ENCODE measurements around the gene PDLIM7.
A peak's percentile ranks its signal among the peaks of the same experiment; 100 is the strongest.

PDLIM7 gene

GRCh38 chr5:177472460-177473442 is 24.7 kb downstream of the PDLIM7 start:
- no peak for TF ChIP-seq CTCF (IDR thresholded peaks at IDR 0.05; ENCODE audit: low read length, missing control alignments)
- no peak for DNase-seq (ENCODE audit: low read depth)
- H3K4me3 ChIP-seq (replicated peaks; ENCODE audit: low read depth, low read length), result peak overlapping the region; percentile 77

DNA sequence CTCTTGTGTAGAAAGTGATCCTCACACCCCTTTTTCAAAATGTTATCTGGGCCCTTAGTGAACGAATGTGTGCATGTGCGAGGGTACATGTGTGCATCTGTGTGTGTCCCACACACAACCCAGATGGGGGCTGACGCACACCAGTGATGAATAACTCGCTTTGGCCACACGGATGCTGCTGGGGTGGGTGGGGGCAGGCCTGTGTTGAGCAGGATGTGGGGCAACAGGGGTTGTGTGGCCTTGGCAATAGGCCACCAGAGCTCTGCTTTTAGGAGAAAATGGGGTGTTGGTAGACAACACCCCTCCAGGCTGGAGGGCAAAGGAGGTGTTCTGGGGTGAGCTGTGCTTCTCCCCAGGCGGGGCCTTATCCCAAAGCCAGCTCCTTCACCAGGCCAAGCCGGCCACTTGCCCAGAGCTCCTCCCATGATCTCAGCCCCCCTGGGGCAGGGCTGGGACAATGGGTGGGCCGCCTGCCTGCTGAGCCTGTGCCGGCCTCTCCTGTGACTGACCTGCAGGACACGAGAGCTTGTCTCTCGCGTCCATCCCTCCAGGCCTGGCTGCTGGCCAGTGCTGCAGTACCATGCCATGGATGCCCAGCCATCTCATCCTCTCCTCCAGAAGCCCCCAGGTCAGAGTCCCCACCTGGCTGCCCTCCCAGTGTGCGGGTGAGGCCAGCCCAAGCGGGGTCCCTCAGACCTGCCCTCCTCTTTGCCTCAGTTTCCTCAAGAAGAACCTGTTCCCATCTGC is 25.6 kb downstream of the PDLIM7 start:
- peak; percentile 57 for DNase-seq (ENCODE audit: low read depth)
- H3K4me3 ChIP-seq (replicated peaks; ENCODE audit: low read depth, low read length), result peak overlapping the region; percentile 77
- no peak for TF ChIP-seq CTCF (IDR thresholded peaks at IDR 0.05; ENCODE audit: low read length, missing control alignments)

DNA sequence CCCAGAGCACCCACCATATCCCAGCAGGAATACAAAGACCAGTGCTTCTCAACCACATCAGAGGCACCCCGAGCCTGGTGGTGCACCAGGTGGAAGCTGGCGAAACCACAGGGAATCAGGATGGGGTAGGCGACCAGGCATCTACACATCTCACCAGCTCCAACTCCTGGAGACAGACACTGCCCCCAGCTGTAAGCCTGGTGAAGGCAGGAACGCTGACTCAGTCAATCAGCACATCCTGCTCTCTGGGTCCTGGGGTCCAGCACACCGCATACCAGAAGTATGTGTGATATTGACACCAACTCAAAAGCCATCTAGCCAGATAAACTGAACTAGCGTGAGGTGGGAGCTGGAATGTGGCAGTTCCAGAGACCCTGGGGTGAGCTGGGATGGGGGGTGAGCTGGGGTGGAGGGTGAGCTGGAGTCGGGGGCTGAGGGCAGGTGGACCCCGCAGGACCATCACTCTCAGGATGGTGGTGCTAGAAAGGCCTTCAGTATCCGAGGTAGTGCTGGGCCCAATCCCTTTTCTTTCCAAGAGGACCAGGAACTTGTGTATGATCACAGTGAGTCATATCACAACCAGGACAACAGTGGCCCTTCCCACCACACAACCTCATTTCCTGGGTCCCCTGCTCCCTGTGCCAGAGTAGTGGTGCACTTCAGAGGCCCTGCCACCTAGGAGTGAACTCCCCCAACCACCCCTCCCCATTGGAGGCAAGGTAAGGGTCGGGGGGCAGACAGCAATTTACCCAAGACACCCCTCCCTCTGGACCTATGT is 26.5 kb downstream of the PDLIM7 start:
- TF ChIP-seq CTCF (IDR thresholded peaks at IDR 0.05; ENCODE audit: low read length, missing control alignments), result no peak
- DNase-seq (ENCODE audit: low read depth), result no peak
- H3K4me3 ChIP-seq (replicated peaks; ENCODE audit: low read depth, low read length), result peak overlapping the region; percentile 77

DNA sequence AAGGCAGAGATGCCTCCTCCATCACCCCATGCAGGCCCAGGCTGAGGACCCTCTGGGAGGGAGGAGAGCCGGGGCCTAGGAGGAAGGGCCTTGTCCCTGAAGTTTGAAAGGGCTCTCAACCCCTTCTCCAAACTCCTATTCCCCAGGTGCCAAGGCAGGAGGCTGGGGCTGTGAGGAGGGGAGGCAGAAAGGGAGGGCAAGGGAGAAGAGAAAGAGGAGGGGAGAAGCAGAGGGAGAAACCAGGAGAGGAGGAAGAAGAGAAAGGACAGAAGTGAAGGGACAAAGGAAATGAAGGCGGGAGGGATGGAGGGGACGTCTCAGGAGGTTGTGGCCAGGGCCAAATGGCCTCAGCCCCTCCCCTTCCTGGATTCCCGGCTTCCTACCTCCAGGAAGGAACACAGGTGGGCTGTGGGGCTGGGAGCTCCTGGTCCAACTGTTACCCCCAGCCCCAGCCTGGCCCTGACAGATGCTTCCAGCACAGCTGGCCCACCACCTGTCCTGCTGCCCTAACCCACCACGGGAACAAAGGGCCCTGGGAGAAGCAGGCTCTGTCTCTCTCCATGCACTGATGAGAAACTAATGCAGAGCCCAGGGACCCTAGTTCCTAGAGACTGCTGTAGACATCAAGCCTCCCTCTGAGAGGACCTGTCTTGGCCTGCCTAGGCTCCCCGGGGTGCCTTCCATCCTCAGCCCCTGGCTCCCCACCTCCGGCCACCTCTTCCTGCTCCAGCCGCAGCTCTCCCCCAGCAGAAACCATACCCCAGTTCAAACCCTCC is 27.5 kb downstream of the PDLIM7 start:
- no peak for TF ChIP-seq CTCF (IDR thresholded peaks at IDR 0.05; ENCODE audit: low read length, missing control alignments)
- no peak for DNase-seq (ENCODE audit: low read depth)
- H3K4me3 ChIP-seq (replicated peaks; ENCODE audit: low read depth, low read length), result no peak overlapping the region

DNA sequence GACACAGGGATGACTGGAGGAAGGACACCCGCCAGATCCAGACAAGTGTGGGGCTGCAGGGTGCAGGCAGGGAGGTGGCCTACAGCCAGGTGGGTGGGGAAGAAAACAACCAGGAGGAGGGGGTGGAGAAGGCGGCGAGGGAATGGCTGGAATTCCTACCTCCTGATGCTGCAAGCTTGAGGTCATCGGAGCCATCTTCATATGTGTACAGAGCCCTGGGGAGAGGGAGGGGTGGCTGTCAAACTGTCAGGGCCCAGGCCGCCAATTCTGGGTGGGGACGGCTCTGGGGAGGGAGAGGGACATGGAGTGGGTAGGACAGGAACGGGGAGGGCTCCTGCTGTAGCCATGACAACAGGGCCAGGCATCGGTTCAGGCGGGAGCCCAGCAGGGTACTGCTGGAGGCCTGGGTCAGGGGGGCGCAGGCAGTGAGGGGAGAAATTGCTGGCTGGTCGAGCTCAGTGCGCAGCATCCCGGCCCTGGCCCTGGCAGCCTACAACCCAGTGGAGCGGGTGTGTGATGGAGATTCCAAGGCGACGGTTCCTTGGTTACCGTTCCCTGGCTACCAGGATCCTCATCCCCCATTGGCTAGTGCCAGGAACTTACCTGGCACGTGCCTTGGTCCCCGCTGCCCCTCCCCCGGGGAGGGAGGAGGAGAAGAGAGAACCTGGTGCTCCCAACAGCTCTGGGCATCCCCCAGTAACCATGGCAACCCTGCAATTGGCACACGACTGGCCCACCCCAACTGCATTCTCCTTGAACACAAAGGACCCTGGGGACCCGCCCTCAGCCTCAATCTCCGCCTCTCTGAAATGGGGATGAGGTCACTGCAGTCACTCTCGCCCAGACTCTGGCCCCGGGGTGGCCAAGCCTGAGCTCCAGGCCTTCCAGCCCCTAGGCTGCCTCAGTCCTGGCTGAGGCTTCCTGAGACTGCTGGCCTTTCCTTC is 28.4 kb downstream of the PDLIM7 start:
- TF ChIP-seq CTCF (IDR thresholded peaks at IDR 0.05; ENCODE audit: low read length, missing control alignments), result no peak
- no peak overlapping the region for H3K4me3 ChIP-seq (replicated peaks; ENCODE audit: low read depth, low read length)
- DNase-seq (ENCODE audit: low read depth), result no peak

Measured in fibroblast of pulmonary artery (primary cell).